ENCODE measurements around the gene TMEM51. TPM values are rescaled to one million over a fixed set of nuclear protein-coding genes. Genes with fewer than 3 reads are reported as not detected.

The TMEM51 gene
- total and polyA plus RNA-seq, 9 of the 15 experiments (the other 6 are each of a cell fraction or from before 2014, with no cell fraction given): 0.06 to 1.4 (median 0.58) TPM

DNA sequence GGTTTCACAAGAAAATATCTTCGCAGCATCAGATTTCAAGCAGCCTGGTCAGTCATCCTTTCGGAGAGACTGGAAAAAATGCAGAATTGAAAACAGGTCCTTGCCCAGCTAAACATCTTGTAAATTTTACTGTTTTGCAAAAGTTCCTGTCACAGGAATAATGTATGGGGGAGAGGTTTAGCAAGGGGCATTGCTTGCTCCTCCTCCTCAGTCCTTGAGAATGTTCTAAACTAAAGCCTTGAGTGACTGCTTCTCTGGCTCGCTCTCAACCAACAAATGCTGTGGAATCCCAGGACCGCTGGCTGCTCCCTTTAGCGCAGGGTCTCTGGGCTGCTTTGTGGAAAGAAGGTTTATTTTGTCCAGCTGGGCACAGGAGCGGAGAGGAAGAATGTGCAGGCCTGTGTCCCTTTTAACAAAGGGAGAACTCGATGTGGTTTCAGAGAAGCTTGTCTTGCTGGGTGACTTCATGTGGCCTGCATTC lies 59.8 kb downstream of the TMEM51 start:
- Histone ChIP-seq H2AFZ (ENCODE audit: low read depth, low read length) (no peak overlapping the region), H3K27ac (ENCODE audit: extremely low read depth, low read depth, low read length) (no peak overlapping the region), H3K9ac (ENCODE audit: insufficient read depth in 1 of 2, low read depth in 2 of 2, low read length in 2 of 2) (no peak overlapping the region), H3K9me1 (ENCODE audit: control insufficient read depth, insufficient read depth, low read length) (no peaks in the 10 kb centered on the region), H3K4me1 (replicated peaks in 1 of 2; ENCODE audit: control insufficient read depth in 2 of 2, insufficient read depth in 2 of 2, low read length in 2 of 2) (peaks cover 5 to 9% of the 10 kb centered on the region in 2 experiments; a peak in 2 of 5 replicates), H3K79me2 (ENCODE audit: control insufficient read depth, insufficient read depth, low read length) (no peaks in the 10 kb centered on the region), H3K4me3 (no peak overlapping the region), H3K36me3 (ENCODE audit: control insufficient read depth, insufficient read depth, low read length) (no peaks in the 10 kb centered on the region), H3K4me2 (ENCODE audit: insufficient read depth, low read length) (no peak overlapping the region), H3K9me3 (replicated peaks; ENCODE audit: control insufficient read depth, insufficient read depth, low read depth, low read length) (no peaks in the 10 kb centered on the region), H3K27me3 (ENCODE audit: control insufficient read depth in 2 of 2, insufficient read depth in 2 of 2, low read length in 2 of 2) (peaks cover 28 to 29% of the 10 kb centered on the region in 2 experiments), H4K20me1 (replicated peaks; ENCODE audit: control insufficient read depth, insufficient read depth, low read length) (no peaks in the 10 kb centered on the region)
- POLR2A ChIA-PET: interaction anchor here (0.6 kb wide), 1 partner anchor 69 kb away, joined by 3 read pairs; no protein-coding TSS in a partner anchor
- CTCF ChIA-PET (ENCODE audit: low intra/inter-chr PET ratio): no interaction called here
- TF ChIP-seq ZNF24 (IDR thresholded peaks at IDR 0.05) (no peak), ZKSCAN3 (CRISPR knock-in tag; IDR thresholded peaks at IDR 0.05) (no peak), SAFB (IDR thresholded peaks at IDR 0.05; ENCODE audit: borderline replicate concordance, low read depth, low read length) (no peak), SMAD3 (CRISPR knock-in tag; conservative IDR thresholded peaks at IDR 0.05) (no peak), IFI16 (CRISPR knock-in tag; IDR thresholded peaks at IDR 0.05) (no peak)
- DNase-seq (ENCODE audit: extremely low read depth in 1 of 4, low spot score in 3 of 4): no peak
- 13% methylated on average over 7 of the region's 7 CpGs for WGBS (ENCODE audit: insufficient coverage, low coverage, missing lambda C conversion rate)
- no peak for ATAC-seq
- BruUV-seq (replicated peaks): no TSS peak
- intact Hi-C loops (cut with micrococcal nuclease) (no loop called here), in situ Hi-C loops (cut with MboI) (no loop called here)
- no peak for FAIRE-seq

DNA sequence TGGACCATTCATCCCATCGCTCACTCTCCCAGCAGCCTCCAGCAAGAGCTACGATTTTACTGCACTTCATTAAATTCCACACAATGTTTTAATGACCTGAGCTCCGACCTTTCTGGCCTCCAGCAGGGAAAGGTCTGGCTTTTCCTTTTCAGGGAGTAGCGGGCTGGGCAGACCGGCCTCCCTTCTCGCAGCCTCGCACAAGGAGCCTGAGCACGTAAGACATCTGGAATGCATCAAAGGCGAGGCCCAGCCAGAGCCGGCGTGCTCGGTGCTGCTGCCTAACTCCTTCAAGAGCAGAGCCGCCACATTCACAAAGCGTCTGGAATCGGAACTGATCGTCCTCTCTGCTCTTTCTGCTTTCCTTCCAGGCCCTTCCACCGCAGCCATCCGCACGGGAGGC lies 61.0 kb downstream of the TMEM51 start:
- intact Hi-C loops (cut with micrococcal nuclease): no loop called here
- no TSS peak for BruUV-seq (replicated peaks)
- 20% methylated on average over 19 of the region's 19 CpGs for WGBS (ENCODE audit: insufficient coverage, low coverage, missing lambda C conversion rate)
- H2AFZ ChIP-seq (ENCODE audit: low read depth, low read length): no peak overlapping the region
- in situ Hi-C loops (cut with MboI): no loop called here
- no peaks in the 10 kb centered on the region for H3K79me2 ChIP-seq (ENCODE audit: control insufficient read depth, insufficient read depth, low read length)
- no peak overlapping the region for H3K4me3 ChIP-seq
- no peak overlapping the region for H3K9ac ChIP-seq (ENCODE audit: insufficient read depth in 1 of 2, low read depth in 2 of 2, low read length in 2 of 2)
- H4K20me1 ChIP-seq (replicated peaks; ENCODE audit: control insufficient read depth, insufficient read depth, low read length): no peaks in the 10 kb centered on the region
- H3K36me3 ChIP-seq (ENCODE audit: control insufficient read depth, insufficient read depth, low read length): no peaks in the 10 kb centered on the region
- H3K4me1 ChIP-seq (replicated peaks in 1 of 2; ENCODE audit: control insufficient read depth in 2 of 2, insufficient read depth in 2 of 2, low read length in 2 of 2): peaks cover 9 to 12% of the 10 kb centered on the region in 2 experiments; a peak in 4 of 5 replicates
- H3K9me3 ChIP-seq (replicated peaks; ENCODE audit: control insufficient read depth, insufficient read depth, low read depth, low read length): no peaks in the 10 kb centered on the region
- no peak for ATAC-seq
- H3K27ac ChIP-seq (ENCODE audit: extremely low read depth, low read depth, low read length): no peak overlapping the region
- peaks cover 28 to 34% of the 10 kb centered on the region in 2 experiments for H3K27me3 ChIP-seq (ENCODE audit: control insufficient read depth in 2 of 2, insufficient read depth in 2 of 2, low read length in 2 of 2)
- no peaks in the 10 kb centered on the region for H3K9me1 ChIP-seq (ENCODE audit: control insufficient read depth, insufficient read depth, low read length)
- H3K4me2 ChIP-seq (ENCODE audit: insufficient read depth, low read length): no peak overlapping the region
- CTCF ChIA-PET (ENCODE audit: low intra/inter-chr PET ratio): no interaction called here
- FAIRE-seq: no peak
- POLR2A ChIA-PET: interaction anchor here (0.6 to 0.7 kb wide), 2 partner anchors 14 to 363 kb away, joined by 3 to 4 read pairs; no protein-coding TSS in a partner anchor
- no peak for DNase-seq (ENCODE audit: extremely low read depth in 1 of 4, low spot score in 3 of 4)
- TF ChIP-seq POLR2AphosphoS2 (IDR thresholded peaks at IDR 0.05; ENCODE audit: low read length): no peak
- no peak for TF ChIP-seq ELF1 (tag; IDR thresholded peaks at IDR 0.05)
- no peak for TF ChIP-seq OTX1 (CRISPR knock-in tag; IDR thresholded peaks at IDR 0.05)
- TF ChIP-seq, protein P1, sequence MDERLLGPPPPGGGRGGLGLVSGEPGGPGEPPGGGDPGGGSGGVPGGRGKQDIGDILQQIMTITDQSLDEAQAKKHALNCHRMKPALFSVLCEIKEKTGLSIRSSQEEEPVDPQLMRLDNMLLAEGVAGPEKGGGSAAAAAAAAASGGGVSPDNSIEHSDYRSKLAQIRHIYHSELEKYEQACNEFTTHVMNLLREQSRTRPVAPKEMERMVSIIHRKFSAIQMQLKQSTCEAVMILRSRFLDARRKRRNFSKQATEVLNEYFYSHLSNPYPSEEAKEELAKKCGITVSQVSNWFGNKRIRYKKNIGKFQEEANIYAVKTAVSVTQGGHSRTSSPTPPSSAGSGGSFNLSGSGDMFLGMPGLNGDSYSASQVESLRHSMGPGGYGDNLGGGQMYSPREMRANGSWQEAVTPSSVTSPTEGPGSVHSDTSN (CRISPR knock-in tag; IDR thresholded peaks at IDR 0.05; ENCODE audit: low read depth): no peak
- TF ChIP-seq, protein P1 (tag; conservative IDR thresholded peaks at IDR 0.05; ENCODE audit: low read depth): no peak
- no peak for TF ChIP-seq NCOA4 (IDR thresholded peaks at IDR 0.05; ENCODE audit: partially characterized antibody)
- no peak for TF ChIP-seq PPARD (CRISPR knock-in tag; IDR thresholded peaks at IDR 0.05)
- TF ChIP-seq BRD4 (IDR thresholded peaks at IDR 0.05): no peak
- TF ChIP-seq EZH2 (IDR thresholded peaks at IDR 0.05; ENCODE audit: borderline replicate concordance, low read depth, low read length): no peak
- TF ChIP-seq KAT8 (IDR thresholded peaks at IDR 0.05; ENCODE audit: low read depth): no peak
- no peak for TF ChIP-seq MCM5 (IDR thresholded peaks at IDR 0.05; ENCODE audit: low read depth)
- no peak for TF ChIP-seq BDP1 (IDR thresholded peaks at IDR 0.05; ENCODE audit: insufficient read depth, insufficient read length)
- TF ChIP-seq THRAP3 (IDR thresholded peaks at IDR 0.05; ENCODE audit: borderline replicate concordance): no peak
